ENCODE measurements around the gene CNTN5.

CNTN5 gene

DNA sequence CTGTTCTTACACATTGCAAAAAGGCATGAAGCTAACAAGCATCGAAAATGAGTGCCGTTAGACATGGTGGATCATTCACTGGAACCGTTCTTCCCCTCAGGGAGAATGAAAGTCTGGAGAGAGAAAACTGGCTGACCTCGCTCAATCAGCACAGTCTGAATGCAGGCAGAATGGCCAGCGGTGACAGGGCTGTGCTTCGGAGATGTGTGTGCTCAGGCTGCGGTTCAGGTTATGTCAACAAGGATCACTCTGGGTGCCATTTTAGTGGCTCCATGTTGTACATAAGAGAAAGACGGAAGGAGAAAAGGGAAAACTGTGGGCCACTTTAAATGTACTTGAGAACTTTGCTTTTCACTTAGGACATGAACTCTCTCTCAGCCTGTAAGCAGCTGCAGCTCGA, 916.6 kb downstream of the CNTN5 start:
- DNase-seq (ENCODE audit: low spot score): no peak

DNA sequence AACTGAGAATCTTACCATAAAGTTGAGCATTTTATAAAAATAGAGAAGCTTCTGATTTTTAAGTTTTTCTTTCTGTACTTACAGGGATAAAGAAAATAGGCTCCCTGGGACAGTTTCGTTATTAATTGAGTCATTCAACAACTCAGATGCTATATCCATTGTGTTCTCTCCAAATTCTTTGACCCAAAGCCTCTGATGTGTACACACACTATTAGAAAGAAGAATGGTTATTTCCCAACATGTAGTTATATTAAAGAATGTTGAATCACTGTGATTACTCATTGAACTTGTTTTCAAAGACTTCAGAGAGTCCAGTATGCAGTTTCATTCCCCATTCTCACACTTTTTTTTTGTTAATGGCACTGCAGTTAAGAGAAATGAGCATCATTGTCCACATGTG, 932.1 kb downstream of the CNTN5 start:
- DNase-seq (ENCODE audit: low spot score): no peak

DNA sequence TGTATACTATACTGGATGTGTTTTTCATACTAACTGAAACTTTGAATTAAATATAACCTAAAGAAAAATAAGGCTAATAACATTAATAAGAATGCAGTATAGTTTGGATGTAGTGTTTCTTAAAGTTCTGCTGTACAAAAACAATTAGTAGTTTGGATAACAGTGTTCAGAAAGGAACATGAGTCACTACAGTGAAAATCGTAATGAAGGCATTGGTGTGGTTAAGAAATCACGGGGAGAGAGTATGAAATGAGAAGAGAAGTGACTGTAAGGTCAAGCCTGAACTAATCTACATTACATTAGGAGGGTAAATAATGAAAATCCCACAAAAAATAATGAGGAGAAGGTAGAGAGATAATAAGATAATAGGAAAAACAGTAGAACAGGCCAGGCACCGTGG, 939.8 kb downstream of the CNTN5 start:
- no peak for DNase-seq (ENCODE audit: low spot score)

DNA sequence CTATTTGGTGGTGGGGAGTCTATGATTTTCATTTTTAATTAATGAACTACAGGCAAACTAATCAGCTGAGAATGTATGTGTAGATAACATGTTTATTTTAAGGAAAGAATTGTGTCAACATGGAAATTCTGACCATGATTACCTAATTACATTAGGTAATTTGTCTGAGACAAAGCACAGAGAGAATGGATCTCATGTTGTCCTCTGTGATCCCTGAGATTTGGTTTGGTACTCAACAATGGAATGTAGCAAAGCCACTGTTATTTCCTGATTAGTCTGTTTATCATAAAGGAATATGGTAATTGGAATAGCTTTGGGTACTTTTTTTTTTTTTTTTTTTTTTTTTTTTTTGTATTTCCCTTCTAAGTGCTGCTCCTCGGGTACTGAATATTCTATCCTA, 947.6 kb downstream of the CNTN5 start:
- DNase-seq (ENCODE audit: low spot score): no peak

DNA sequence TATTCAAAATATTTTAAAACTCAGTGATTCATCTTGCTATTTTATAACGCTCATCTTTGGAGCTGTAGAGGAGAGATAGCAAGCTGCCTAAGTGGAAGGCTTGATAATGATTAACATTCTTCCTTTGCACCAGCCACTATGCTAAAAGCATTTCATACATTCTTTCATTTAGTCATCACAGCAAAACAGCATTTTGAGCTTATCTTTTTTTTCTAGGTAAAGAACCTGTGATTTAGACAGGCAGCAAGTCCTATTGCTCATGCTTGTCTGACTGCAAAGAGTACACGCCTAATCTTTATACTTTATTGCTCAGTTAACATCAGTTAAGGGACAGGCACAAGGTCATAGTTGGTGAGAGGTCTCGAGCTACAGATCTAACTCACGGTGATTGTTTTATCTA, 953.2 kb downstream of the CNTN5 start:
- DNase-seq (ENCODE audit: low spot score): no peak

DNA sequence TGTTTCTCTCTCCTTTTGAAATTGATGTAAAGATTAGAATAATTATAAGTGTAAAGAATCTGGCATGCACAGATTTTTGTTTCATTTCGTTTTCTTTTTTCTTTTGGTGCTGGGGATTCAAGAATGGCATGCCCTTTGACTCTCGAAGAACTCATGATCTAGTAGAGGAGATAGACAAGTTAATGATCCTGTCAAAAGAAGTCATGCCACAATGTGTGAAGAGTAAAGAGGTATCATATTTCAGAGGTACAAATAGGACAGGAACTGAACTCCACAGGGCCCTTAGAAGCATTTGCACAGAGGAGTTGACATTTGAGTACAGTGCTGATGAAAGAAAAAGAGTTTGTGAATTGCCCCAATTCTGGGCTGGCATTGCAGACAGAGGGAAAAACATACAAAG, 958.3 kb downstream of the CNTN5 start:
- DNase-seq (ENCODE audit: low spot score): no peak

DNA sequence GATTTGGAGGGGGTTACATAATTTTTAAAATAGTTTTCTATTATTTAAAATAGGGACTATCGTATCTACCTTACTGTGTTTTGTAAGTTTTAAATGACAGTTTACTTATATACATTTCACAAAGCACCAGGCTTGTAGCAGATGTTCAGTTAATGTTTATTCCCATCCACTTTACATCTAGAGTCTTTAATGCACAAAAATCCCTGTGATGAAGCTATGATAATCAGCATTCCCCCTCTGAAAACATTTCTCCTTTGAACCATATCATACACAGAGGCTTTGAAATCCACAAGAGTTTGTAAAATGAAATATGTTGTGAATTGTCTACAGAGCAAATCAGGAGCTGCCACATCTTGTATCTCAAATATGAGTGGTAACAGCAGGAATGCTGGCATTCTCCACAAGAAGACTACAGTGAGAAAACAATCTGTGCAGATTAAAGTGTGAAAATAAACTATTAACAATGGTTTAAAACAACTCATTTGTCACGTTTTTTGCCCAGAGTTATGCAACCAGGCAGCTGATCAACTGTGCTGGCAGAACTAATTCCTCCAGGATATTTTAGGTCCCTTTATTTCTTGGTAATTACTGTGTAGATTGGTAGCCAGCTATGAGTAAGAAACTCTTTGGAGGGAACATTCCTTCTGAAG, 967.2 kb downstream of the CNTN5 start:
- DNase-seq (ENCODE audit: low spot score): no peak

DNA sequence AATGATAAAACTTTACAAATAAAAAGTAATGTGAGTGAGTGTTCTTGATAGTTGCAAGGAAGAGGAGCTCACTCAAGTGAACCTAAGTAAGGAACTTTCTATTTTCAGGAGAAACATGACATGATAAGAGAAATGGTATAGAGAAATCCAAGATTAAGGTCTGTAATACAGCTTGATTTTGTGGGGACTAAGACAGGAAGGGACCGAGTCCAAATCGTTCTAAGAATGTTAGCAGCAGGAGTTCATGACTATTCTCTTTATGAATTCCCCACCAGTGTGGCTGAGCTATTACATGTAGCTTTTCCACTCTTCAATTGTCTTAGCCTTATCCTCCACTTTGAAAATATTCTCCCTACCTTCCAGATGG, 967.7 kb downstream of the CNTN5 start:
- DNase-seq (ENCODE audit: low spot score): no peak

DNA sequence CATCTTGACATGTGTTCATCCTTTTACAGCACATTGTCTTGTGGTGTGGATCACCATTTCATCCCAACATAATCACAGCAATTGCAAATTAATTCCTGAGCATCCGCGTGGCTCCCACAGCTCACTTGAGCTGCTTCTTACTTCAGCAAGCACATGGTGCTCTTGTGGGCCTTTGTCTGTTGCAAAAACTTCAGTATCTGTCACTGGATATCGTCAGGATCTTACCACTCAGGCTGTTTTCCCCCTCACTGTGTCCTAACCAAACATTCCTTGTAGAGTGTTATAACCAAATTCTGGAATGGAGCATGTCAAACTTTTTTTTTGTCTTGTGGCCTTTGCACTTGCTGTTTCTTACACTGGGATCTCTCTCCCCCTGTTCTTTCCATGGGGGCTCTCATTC, 983.2 kb downstream of the CNTN5 start:
- DNase-seq (ENCODE audit: low spot score): no peak

DNA sequence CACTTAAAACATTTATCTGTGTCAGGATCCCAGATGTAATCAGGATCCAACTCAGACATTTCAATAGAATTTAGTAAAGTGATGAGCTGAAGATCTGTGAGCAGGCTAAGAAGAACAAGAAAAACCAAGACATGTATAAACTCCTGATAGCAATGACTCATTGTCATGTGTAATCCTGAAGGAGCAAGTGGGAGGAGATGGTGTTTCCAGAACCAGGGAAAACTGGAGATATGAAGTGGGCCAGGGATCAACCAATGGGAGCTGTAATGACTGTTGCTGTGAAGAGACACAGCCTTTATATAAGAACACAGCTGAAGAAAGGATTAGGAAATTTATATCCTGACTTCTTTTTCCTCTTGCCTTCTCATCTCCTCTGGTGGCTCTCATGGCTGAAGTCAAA, 983.8 kb downstream of the CNTN5 start:
- DNase-seq (ENCODE audit: low spot score): no peak

DNA sequence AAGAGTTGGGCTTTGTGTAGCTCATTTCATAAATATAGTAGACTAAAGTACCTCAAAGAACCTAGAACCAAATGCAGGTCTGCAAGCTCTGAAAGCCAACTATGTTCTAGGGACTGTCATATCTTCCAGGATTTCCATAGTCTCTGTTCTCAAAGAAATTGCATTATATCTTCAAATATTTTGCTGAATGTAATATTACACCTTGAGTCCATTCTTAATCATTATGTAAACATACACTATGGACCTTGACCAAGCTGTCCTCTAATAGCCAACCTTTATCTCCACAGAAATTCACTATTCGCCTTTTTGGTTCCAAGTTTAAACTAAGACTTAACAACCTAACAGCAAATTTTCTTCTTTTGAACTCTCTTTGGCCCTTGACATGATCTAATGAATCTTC, 987.7 kb downstream of the CNTN5 start:
- DNase-seq (ENCODE audit: low spot score): no peak

DNA sequence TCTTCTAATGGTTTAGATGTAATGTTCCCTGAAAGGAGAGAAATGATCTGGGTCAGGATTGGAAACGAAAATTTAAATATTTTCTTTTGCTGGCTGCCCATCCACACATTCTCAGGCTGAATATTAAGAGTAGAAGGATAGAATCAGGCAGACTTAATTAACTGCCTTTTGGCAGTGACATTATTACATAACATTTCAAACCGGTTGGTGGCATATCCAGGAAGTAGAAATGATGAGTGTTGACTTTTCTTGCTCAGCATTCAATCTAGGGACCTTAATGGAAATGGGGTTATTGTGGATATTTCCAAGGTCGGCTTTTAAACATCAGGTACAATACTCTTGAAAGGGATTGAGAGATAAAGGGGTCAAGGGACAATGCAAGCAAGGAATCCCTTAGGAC, 989.0 kb downstream of the CNTN5 start:
- DNase-seq (ENCODE audit: low spot score): no peak

DNA sequence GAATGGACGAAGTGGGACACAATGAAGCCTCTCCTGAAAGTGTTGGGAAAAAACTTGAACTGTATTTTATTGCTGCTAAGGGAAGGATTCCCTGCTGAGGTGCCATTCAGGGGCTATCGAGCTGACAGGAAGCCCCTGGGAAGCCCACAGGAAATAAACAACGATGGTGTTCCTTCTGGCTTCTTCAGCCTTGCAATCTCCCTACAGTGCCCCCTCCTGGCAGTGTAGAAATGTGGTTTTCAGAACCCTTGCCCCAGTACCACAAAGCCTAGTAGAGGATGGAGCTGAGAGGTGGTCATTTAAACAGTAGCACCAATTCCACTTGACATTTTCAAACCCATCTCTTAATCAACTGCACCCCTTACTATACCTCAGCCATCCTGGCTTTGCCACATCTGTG, 989.6 kb downstream of the CNTN5 start:
- peak; percentile 29 for DNase-seq (ENCODE audit: low spot score)

DNA sequence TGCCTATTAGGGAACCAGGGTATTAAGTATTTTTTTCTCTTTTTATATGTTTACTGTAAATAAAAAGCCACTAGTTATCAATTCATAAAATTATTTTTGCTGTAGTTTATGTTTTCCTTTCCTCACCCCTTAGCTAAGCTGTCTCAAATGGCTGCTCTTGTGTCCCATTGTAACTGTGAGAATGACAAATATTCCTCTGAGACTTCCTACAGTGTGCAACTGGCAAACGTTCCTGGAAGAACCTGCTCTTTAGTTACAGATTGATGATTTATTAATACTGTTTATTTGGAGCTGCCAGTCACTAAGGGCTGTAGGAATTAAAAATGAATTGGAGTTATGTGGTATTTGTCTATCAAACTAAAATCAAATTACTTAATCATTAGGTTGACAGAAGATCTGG, 990.9 kb downstream of the CNTN5 start:
- DNase-seq (ENCODE audit: low spot score): no peak

DNA sequence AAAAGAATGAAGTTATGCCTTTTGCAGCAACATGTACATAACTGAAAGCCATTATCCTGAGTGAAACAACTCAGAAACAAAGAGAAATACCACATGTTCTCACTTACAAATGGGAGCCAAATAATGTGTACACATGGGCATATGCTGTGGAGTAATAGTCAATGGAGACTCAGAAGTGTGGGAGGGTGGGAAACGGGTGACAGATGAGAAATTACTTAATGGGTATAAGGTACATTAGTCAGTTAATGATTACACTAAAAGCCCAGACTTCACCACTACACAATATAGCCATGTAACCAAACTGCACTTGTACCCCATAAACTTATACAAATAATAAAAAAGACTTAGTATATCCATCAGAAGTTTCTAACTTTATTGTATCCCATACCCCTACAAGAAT, 992.3 kb downstream of the CNTN5 start:
- no peak for DNase-seq (ENCODE audit: low spot score)

DNA sequence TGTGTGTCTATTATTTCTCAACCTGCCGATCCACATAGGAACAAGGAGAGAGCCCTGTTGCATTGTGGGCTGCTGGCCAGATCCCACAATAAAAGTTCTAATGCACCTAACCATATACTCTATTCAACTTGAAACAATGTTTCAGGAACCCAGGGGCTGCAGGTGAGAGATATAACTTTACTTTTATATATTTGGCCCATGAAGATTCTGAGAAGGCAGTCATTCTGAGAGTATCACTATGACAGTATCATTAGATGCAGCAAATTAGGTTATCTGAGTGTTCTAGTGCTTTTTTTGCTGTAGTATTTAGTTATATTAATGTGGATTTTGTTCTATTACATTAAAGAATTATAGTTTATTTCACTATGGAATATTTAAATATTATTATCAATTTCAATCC, 1011.2 kb downstream of the CNTN5 start:
- no peak for DNase-seq (ENCODE audit: low spot score)

DNA sequence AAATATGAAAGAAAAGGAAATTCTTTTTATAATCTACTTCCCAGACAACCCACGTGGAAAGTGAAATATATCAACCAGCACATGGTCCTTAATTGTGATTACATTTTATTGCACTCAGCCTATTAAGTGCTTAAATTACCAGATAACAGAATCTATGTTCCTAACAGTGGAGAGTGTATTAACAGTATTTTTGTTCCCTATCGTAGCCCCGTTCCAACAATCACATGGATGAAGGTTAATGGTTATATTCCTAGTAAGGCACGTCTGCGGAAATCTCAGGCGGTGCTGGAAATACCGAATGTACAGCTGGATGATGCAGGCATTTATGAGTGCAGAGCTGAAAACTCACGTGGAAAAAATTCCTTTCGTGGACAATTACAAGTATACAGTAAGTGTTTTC, 1040.3 kb downstream of the CNTN5 start:
- DNase-seq (ENCODE audit: low spot score): no peak

DNA sequence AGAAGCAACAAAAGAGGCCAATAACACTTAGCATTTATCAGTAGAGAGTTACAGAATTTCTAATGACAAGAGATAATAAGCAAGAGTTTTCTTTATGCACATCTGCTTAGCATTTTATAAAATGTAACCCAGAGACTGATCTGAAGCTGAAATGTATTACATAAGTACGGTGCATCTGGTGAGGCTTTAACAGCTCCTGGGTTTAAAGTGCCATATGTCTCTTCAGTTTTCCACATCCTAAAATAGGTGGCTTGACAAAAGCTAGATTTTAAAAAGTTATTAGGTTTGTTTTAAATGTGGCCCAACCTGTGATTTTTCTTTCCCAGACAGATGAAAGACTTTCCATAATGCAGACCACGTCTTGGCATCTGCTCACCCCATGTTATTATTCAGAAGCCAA, 1045.7 kb downstream of the CNTN5 start:
- DNase-seq (ENCODE audit: low spot score): no peak

DNA sequence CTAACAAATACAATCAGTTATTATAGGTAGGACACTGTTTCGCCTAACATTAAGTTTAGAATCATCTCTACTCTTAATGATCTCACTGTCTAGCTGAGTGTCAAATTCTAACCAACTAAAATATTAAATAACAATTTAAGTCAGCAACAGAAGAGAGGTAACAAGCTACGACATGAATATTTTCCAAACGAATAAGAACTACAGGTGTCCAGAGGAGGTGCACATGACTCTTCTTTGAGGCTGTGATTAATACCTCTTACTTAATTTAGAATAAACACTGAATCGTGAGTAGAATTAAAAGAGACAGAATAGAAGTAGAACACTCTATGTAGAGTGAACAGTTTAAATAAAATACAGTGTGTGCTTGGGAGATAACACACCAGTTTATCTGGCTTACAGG, 1047.4 kb downstream of the CNTN5 start:
- no peak for DNase-seq (ENCODE audit: low spot score)

DNA sequence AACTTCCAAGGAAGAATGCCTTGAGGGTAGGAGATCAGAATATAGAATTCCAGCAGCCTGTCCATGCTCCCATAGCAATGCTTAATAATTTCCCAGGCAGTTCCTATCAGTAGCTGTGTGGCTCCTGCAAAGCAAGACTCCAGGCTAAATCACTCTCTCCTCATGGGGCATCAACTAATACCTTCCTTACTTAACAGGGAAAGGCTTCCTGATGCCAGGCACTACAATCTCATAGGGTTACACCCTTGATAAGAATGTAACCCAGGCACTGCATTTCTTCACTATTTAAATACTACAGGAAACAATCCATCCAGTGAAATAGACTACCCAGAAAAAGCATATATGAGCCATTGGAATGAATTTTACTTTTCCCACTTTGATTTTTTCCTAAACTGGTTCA, 1051.4 kb downstream of the CNTN5 start:
- no peak for DNase-seq (ENCODE audit: low spot score)

DNA sequence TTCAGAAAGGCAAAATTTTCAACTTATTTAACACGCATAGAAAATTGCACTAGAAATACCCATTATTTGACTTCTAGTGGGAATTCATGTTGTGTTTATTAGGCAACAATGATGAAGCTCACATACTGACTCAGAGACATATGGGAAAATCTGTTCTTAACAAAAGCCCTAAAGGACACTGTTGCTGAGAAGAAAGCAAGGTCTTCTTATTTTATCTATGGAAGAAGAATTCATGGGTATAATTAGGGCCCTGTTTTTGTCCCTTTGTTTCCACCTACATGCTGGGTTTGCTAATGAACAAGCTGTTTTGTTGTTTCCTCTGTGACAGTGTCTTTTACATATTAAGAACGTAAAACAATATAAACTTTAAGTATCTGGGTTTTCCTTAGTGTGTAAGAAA, 1059.6 kb downstream of the CNTN5 start:
- DNase-seq (ENCODE audit: low spot score): no peak

DNA sequence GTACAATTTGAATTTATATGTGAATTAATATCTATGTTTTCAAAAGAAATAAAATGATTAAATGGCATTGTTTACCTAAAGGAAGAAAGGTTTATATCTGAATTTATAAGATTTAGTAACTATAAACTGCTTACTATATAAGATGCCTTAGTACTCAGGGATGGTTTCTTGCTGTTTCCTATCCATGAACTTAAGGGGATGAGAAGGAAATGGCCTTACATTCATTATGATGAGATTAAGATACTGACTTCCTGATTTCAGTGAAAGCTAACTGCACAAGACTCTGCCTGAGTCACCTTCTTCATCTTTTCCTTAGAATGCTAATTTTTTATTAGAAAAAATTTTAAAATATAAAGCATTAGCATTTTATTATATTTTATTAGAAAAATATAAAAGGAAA, 1060.1 kb downstream of the CNTN5 start:
- no peak for DNase-seq (ENCODE audit: low spot score)

DNA sequence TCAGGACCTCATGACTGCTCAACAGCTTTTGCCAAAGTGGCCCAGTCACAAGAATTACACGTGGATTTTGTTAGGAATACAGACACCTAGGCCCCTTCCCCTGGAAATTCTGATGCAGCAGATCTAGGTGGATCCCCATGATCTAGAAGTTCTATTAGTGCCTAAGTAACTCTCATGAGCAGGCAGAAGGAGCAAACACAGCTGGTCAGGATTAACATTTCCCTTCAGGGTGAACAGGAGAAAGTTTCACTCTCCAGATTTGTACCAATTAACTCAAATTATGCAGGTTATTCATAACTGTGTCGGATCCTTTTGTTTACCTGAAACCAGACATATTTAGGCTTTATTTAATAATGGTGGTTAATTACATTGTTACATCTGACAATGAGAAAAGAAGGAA, 1072.9 kb downstream of the CNTN5 start:
- DNase-seq (ENCODE audit: low spot score): no peak

DNA sequence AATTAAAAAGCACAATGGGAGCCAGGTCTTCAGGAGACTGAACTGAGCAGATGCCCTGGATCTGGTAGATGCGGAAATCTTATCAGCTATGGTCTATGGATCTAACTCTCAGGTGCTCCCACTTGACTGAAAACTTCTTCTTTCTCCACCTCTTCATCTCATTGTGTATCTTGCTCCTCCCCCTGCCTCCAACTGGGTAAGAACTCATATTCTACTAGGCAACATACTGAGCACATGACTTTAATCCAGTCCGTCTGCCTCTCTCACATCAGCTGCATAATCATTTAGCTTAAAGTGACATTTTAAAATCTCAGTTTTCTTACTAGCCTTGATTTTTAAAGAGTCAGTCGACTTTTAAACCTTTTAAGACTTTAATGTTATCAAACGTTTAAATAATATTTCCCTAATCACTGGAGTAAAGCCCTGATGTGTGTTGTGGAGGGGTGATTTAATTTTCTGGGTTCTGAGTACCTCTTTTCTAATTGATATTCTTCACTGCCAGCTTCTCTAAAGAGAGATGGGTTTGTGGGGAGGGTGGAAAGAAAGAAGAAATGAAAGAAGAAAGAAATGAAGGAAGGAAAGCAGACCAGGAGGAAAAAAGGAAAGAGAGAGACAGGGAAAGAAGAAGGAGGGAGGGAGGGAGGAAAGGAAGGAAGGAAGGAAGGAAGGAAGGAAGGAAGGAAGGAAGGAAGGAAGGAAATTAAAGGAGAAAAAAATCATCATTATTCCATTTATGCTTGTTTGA, 1073.5 kb downstream of the CNTN5 start:
- no peak for DNase-seq (ENCODE audit: low spot score)

Measured in iPS-NIHi11 (cell line).